Measurements from ENCODE around the gene SF3A2.

SF3A2 gene

DNA sequence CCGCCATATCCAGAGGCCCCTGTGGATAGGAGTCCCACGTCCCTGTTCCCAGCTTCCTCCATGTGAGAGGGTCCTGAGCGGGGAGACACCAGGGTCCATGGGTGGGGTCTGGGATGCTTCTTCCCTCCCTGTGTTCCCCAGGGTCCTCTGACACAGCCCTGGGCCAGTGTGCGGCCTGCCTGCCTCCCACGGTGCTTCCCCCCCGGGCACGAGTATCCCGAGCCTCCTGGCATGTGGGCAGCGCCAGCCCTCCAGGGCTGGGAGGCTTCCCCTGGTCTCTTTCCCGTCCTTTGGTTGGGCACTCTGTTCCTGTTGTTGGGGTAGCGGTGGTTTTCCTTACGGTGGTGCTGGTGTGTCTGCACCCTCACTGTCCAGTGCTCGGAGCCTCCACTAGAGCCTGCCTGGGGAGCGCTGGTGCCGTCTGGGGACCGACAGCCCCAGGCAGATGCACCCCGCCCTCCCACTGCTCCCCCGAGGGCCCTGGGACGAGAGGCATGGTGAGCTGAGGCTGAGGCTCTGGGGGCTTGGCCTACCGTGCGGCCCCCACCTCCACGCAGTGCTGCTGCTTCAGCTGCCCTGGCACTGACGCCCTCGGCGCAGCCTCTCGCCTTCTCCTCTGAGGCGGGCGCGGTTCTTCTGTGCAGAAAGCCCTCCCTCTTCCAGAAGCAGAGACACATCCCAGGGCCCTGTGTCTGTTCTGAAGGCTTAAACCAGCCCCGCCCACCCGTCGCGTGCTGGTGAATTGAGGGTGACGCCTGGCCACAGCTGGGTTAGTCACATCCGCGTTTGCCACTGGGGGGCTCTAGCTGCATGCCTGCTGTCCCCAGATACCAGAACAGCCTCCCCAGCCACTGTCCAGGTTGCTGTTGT is 28.4 kb upstream of the SF3A2 start:
- H3K36me3 ChIP-seq (ENCODE audit: insufficient read depth, low read length): peaks cover 96% of the 10 kb centered on the region; the same call in 1 of the 2 replicates
- no peak overlapping the region for H2AFZ ChIP-seq (ENCODE audit: low read length)
- H3K4me1 ChIP-seq (ENCODE audit: insufficient read depth, low read length, poor library complexity, severe bottlenecking): no peaks in the 10 kb centered on the region
- no peak overlapping the region for H3K9ac ChIP-seq (ENCODE audit: low read depth, low read length, poor library complexity, severe bottlenecking)
- H3K27me3 ChIP-seq (ENCODE audit: insufficient read depth, low read length, poor library complexity, severe bottlenecking): no peaks in the 10 kb centered on the region
- no peaks in the 10 kb centered on the region for H3F3A ChIP-seq (ENCODE audit: low read depth)
- H4K20me1 ChIP-seq (ENCODE audit: insufficient read depth, low read length, poor library complexity, severe bottlenecking): no peaks in the 10 kb centered on the region
- H3K4me2 ChIP-seq (ENCODE audit: low read depth, low read length, poor library complexity, severe bottlenecking): no peak overlapping the region
- no peaks in the 10 kb centered on the region for H3K9me2 ChIP-seq (replicated peaks; ENCODE audit: low read depth, low read length)
- no peak overlapping the region for H3K4me3 ChIP-seq (ENCODE audit: low read length, poor library complexity, severe bottlenecking)
- H3K9me3 ChIP-seq (ENCODE audit: insufficient read depth, low read depth, low read length): no peaks in the 10 kb centered on the region
- peaks cover 4% of the 10 kb centered on the region; the same call in 1 of the 2 replicates for H3K79me2 ChIP-seq (ENCODE audit: insufficient read depth, low read length)
- TF ChIP-seq CTCF (conservative IDR thresholded peaks at IDR 0.05; ENCODE audit: low read length): no peak
- TF ChIP-seq EZH2phosphoT487 (IDR thresholded peaks at IDR 0.05; ENCODE audit: borderline replicate concordance): no peak

DNA sequence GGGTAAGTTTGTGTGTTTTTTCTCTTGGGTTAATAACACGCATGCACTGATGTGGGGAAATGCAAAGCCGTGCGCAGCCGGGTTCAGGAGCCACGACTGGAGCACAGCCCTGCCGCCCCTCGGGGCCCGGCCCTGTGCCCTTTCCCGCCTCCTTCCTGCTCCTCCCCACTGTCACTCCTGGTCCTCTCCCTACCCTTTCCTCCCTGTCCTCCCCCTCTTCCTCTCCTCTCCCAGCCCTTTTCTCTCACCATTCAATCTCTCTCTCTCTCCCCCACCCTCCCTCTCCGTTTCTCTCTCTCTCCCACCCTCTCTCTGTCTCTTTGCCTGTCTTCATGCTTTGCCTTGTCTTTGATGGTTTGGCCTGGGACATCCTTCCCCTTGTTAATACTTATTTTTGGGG is 27.6 kb upstream of the SF3A2 start:
- Histone ChIP-seq H4K20me1 (ENCODE audit: insufficient read depth, low read length, poor library complexity, severe bottlenecking) (no peaks in the 10 kb centered on the region), H3K9me2 (replicated peaks; ENCODE audit: low read depth, low read length) (no peaks in the 10 kb centered on the region), H3K4me1 (ENCODE audit: insufficient read depth, low read length, poor library complexity, severe bottlenecking) (no peaks in the 10 kb centered on the region), H3K9ac (ENCODE audit: low read depth, low read length, poor library complexity, severe bottlenecking) (no peak overlapping the region), H2AFZ (ENCODE audit: low read length) (no peak overlapping the region), H3K4me3 (ENCODE audit: low read length, poor library complexity, severe bottlenecking) (no peak overlapping the region), H3F3A (ENCODE audit: low read depth) (no peaks in the 10 kb centered on the region), H3K36me3 (ENCODE audit: insufficient read depth, low read length) (peaks cover 96% of the 10 kb centered on the region; the same call in 1 of the 2 replicates), H3K9me3 (ENCODE audit: insufficient read depth, low read depth, low read length) (no peaks in the 10 kb centered on the region), H3K79me2 (ENCODE audit: insufficient read depth, low read length) (peaks cover under 1% of the 10 kb centered on the region; the same call in 1 of the 2 replicates), H3K27me3 (ENCODE audit: insufficient read depth, low read length, poor library complexity, severe bottlenecking) (no peaks in the 10 kb centered on the region), H3K4me2 (ENCODE audit: low read depth, low read length, poor library complexity, severe bottlenecking) (no peak overlapping the region)
- TF ChIP-seq EZH2phosphoT487 (IDR thresholded peaks at IDR 0.05; ENCODE audit: borderline replicate concordance) (no peak), CTCF (conservative IDR thresholded peaks at IDR 0.05; ENCODE audit: low read length) (no peak)

DNA sequence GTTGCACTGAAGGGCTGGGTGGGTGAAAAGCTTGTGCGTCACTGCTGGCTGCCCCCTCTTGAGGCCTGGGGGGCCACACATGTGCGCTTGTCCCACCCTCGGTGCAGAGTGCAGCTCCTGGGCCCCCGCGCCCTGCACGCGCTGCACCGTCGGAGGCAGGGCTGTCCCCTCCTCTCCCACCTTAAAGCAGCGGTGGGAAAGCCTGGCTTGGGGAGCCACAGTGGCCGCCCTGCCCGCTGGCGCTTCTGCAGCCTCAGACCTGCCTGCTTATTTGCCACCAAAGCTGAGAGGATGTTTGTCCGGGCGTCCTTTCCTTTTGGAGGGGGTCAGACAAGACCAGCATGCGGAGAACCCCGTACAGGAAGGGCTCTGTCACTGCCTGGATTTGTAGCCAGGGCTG is 27.2 kb upstream of the SF3A2 start:
- Histone ChIP-seq H3K36me3 (ENCODE audit: insufficient read depth, low read length) (peaks cover 96% of the 10 kb centered on the region; the same call in 1 of the 2 replicates), H3K9me2 (replicated peaks; ENCODE audit: low read depth, low read length) (no peaks in the 10 kb centered on the region), H2AFZ (ENCODE audit: low read length) (no peak overlapping the region), H3K4me1 (ENCODE audit: insufficient read depth, low read length, poor library complexity, severe bottlenecking) (no peaks in the 10 kb centered on the region), H3K9ac (ENCODE audit: low read depth, low read length, poor library complexity, severe bottlenecking) (no peak overlapping the region), H3K4me3 (ENCODE audit: low read length, poor library complexity, severe bottlenecking) (no peak overlapping the region), H3F3A (ENCODE audit: low read depth) (no peaks in the 10 kb centered on the region), H3K4me2 (ENCODE audit: low read depth, low read length, poor library complexity, severe bottlenecking) (no peak overlapping the region), H3K27me3 (ENCODE audit: insufficient read depth, low read length, poor library complexity, severe bottlenecking) (no peaks in the 10 kb centered on the region), H3K79me2 (ENCODE audit: insufficient read depth, low read length) (no peaks in the 10 kb centered on the region), H4K20me1 (ENCODE audit: insufficient read depth, low read length, poor library complexity, severe bottlenecking) (no peaks in the 10 kb centered on the region), H3K9me3 (ENCODE audit: insufficient read depth, low read depth, low read length) (no peaks in the 10 kb centered on the region)
- TF ChIP-seq EZH2phosphoT487 (IDR thresholded peaks at IDR 0.05; ENCODE audit: borderline replicate concordance): no peak
- no peak for TF ChIP-seq CTCF (conservative IDR thresholded peaks at IDR 0.05; ENCODE audit: low read length)
